Cortex of kidney (tissue), 1 donor: Measurements from ENCODE around the gene HFE.

Experiments
- DNase-seq: peaks from one replicate; lab custom pipeline; 2025; lab: John Stamatoyannopoulos, UW

The HFE gene

GRCh38 chr6:26136321-26136720 is 49.1 kb downstream of the HFE start:
- DNase-seq, result no peak

GRCh38 chr6:26140254-26140966 is 53.2 kb downstream of the HFE start:
- no peak for DNase-seq

DNA sequence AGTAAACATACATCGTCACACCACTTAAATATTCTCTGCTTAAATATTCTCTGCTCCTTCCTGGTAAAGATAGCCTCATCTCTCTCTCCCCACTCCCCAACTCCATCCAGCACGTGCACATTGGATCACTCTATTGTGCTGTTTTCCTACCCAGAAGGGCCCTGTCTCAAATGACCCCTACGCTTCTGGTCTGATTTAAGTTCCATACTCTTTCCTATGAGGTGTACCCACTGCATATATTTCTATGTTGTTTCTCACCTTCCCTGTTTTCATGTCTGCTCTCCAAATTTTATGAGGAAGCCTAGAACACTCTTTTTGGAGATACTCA is 53.7 kb downstream of the HFE start:
- no peak for DNase-seq

GRCh38 chr6:26141378-26141904 is 54.2 kb downstream of the HFE start:
- DNase-seq, result no peak

DNA sequence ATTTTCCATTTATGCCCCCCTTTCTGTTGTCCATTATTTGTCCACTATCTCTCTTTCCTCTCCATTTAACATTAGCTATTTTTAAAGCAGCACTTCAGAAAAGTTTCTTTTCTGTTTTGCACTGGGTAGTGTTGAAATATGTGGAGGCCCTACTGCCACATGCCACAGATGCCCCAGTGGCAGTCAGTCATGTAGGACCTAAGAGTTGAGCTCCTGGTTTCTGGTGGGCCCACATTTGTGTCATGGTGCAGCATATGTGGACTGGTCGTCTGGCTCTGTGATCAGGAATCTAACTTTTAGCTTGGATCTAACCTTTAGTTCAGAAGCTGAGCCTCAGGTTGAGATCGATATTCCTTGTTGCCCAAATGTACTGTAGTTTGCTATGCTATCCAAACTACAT is 54.8 kb downstream of the HFE start:
- no peak for DNase-seq
